Activated CD8-positive, alpha-beta T cell treated with anti-CD3 and anti-CD28 coated beads, Interleukin-2, amount 10 ng/mL, durations not matched to agents 7 days and 5 days (primary cell): ENCODE data around the gene DMAP1. TPM values are rescaled to one million over a fixed set of nuclear protein-coding genes. Genes with fewer than 3 reads are reported as not detected.

ENCODE experiments used
- ATAC-seq: fragments of 150-1000 bp; cut with Tn5 transposase; one replicate; pipeline ENCODE4 v1.10.0; 2021; ENCODE audit warnings: moderate library complexity
- CTCF ChIA-PET: fragments of 350-600 bp; sonication (Branson Sonifier 250); formaldehyde crosslinking; loops from one replicate; lab custom pipeline; 2021; ENCODE audit warnings: antibody characterized with exemption; lab: Charles Lee
- POLR2A ChIA-PET: fragments of 350-600 bp; sonication (Branson Sonifier 250); formaldehyde crosslinking; loops from one replicate; lab custom pipeline; 2021; ENCODE audit warnings: antibody characterized with exemption; lab: Charles Lee
- DNase-seq: peaks from one replicate; pipeline ENCODE4 v3.0.0-alpha.2; 2020
- H3K27ac Mint-ChIP-seq: one replicate; pipeline ENCODE4 v1.8.0; 2021; ENCODE audit warnings: mild to moderate bottlenecking, mixed read lengths
- H3K27me3 Mint-ChIP-seq: one replicate; pipeline ENCODE4 v1.8.0; 2021; ENCODE audit warnings: low read depth, mixed read lengths
- H3K36me3 Mint-ChIP-seq: one replicate; pipeline ENCODE4 v1.8.0; 2021; ENCODE audit warnings: low read depth, mixed read lengths
- H3K4me1 Mint-ChIP-seq: one replicate; pipeline ENCODE4 v1.8.0; 2021; ENCODE audit warnings: low read depth, mixed read lengths
- H3K4me3 Mint-ChIP-seq: one replicate; pipeline ENCODE4 v1.8.0; 2021; ENCODE audit warnings: mild to moderate bottlenecking, mixed read lengths
- H3K9me3 Mint-ChIP-seq: one replicate; pipeline ENCODE4 v1.8.0; 2022; ENCODE audit warnings: mixed read lengths; ENCODE audit not compliant: insufficient read depth
- total RNA-seq, 2 experiments: library from RNA; stranded (reverse); gene quantifications; one replicate each; pipeline ENCODE4 v1.2.3, GENCODE V29; 2021

Gene DMAP1
- total RNA-seq, 2 experiments from 2014 or later: 33.3 to 34.9 TPM

GRCh38 chr1:44218503-44219300, 5.4 kb downstream of the DMAP1 start:
- ATAC-seq (no peak), DNase-seq (no peak)
- POLR2A ChIA-PET: no interaction called here
- H3K27me3 Mint-ChIP-seq: no peaks in the 10 kb centered on the region
- CTCF ChIA-PET: interaction anchor here (1.1 to 3.1 kb wide), 13 partner anchors 7 to 378 kb away, joined by 3 to 25 read pairs (median 12); no protein-coding TSS in a partner anchor
- peaks cover 23% of the 10 kb centered on the region for H3K36me3 Mint-ChIP-seq
- no peak overlapping the region for H3K4me3 Mint-ChIP-seq
- H3K9me3 Mint-ChIP-seq: no peaks in the 10 kb centered on the region
- H3K27ac Mint-ChIP-seq: no peak overlapping the region
- H3K4me1 Mint-ChIP-seq: peaks cover 23% of the 10 kb centered on the region

DNA sequence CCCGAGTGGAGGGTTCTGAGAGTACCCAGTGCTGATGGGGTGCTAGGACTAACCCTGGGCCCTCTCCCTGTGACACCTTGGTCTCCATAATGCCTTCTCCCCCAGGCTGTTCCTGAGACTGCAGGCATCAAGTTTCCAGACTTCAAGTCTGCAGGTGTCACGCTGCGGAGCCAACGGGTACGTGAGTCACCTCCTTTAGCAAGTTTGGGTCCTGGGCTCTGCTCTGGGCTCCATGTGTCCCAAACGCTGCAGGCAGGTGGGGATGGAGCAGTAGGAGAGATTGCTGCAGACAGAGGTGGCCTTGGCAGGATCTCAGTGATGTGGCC, 6.0 kb downstream of the DMAP1 start:
- no peak for ATAC-seq
- POLR2A ChIA-PET: no interaction called here
- Mint-ChIP-seq H3K9me3 (no peaks in the 10 kb centered on the region), H3K27me3 (no peaks in the 10 kb centered on the region), H3K36me3 (peaks cover 23% of the 10 kb centered on the region), H3K4me1 (peaks cover 18% of the 10 kb centered on the region), H3K27ac (no peak overlapping the region), H3K4me3 (no peak overlapping the region)
- CTCF ChIA-PET: interaction anchor here (1.1 to 3.1 kb wide), 3 partner anchors 9 to 101 kb away, joined by 3 to 16 read pairs (median 12); no protein-coding TSS in a partner anchor
- DNase-seq: no peak

GRCh38 chr1:44220001-44220751, 6.9 kb downstream of the DMAP1 start:
- CTCF ChIA-PET: interaction anchor here (0.9 to 1.2 kb wide), 3 partner anchors 18 to 432 kb away, joined by 3 read pairs; no protein-coding TSS in a partner anchor
- ATAC-seq (no peak), DNase-seq (no peak)
- Mint-ChIP-seq H3K27ac (no peak overlapping the region), H3K27me3 (no peaks in the 10 kb centered on the region), H3K9me3 (no peaks in the 10 kb centered on the region), H3K4me3 (no peak overlapping the region), H3K4me1 (peaks cover 10% of the 10 kb centered on the region), H3K36me3 (peaks cover 21% of the 10 kb centered on the region)
- POLR2A ChIA-PET: no interaction called here

DNA sequence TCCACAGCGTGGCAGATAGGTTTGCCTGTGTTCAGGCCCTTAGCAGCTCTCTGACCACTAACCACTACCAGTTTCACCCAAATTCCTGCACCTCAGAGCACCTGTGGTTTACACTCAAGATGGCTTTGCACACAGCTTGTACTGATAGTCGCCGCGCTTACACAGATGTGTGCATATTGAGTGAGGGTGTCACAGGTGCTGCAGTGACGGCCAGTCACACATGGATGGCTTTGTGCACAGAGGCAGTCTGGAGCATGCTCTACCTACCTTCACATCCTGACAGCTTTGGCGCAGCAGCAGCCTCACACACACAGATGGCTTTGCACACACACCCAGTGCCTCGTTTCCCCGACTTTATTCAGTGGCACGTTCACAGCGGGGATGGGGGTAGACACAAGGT, 7.5 kb downstream of the DMAP1 start:
- ATAC-seq: no peak
- DNase-seq: no peak
- Mint-ChIP-seq H3K9me3 (no peaks in the 10 kb centered on the region), H3K27ac (no peak overlapping the region), H3K27me3 (no peaks in the 10 kb centered on the region), H3K4me3 (no peak overlapping the region), H3K36me3 (peaks cover 16% of the 10 kb centered on the region), H3K4me1 (peaks cover 8% of the 10 kb centered on the region)
- CTCF ChIA-PET: interaction anchor here (0.9 to 1.2 kb wide), 2 partner anchors 17 to 432 kb away, joined by 3 read pairs; no protein-coding TSS in a partner anchor
- POLR2A ChIA-PET: no interaction called here

GRCh38 chr1:44221769-44222168, 8.5 kb downstream of the DMAP1 start:
- peaks cover 8% of the 10 kb centered on the region for H3K4me1 Mint-ChIP-seq
- ChIA-PET POLR2A (interaction anchor here (0.6 kb wide), 1 partner anchor 92 kb away, joined by 3 read pairs; no protein-coding TSS in a partner anchor), CTCF (no interaction called here)
- H3K27me3 Mint-ChIP-seq: no peaks in the 10 kb centered on the region
- ATAC-seq: no peak
- no peak overlapping the region for H3K4me3 Mint-ChIP-seq
- H3K36me3 Mint-ChIP-seq: peaks cover 15% of the 10 kb centered on the region
- no peak for DNase-seq
- H3K9me3 Mint-ChIP-seq: no peaks in the 10 kb centered on the region
- no peak overlapping the region for H3K27ac Mint-ChIP-seq

- ATAC-seq: no peak
- peak overlapping the region; percentile 4 for H3K27ac Mint-ChIP-seq
- CTCF ChIA-PET: no interaction called here
These were observed 9.3 kb downstream of the DMAP1 start for GRCh38 chr1:44222397-44223186.

GRCh38 chr1:44223187-44223610, 9.9 kb downstream of the DMAP1 start:
- H3K9me3 Mint-ChIP-seq: no peaks in the 10 kb centered on the region
- peaks cover 11% of the 10 kb centered on the region for H3K36me3 Mint-ChIP-seq
- peaks cover 10% of the 10 kb centered on the region for H3K4me1 Mint-ChIP-seq
- ATAC-seq (no peak), DNase-seq (no peak)
- ChIA-PET CTCF (no interaction called here), POLR2A (interaction anchor here (1.2 kb wide), 1 partner anchor 10 kb away, joined by 3 read pairs; the partner anchor contains the start of gene DMAP1)
- no peak overlapping the region for H3K4me3 Mint-ChIP-seq
- H3K27me3 Mint-ChIP-seq: no peaks in the 10 kb centered on the region
- peak overlapping the region; percentile 4 for H3K27ac Mint-ChIP-seq

More at GRCh38 chr1:44222397-44223186, 9.3 kb downstream of the DMAP1 start:
- Mint-ChIP-seq H3K4me1 (peaks cover 10% of the 10 kb centered on the region), H3K27me3 (no peaks in the 10 kb centered on the region), H3K9me3 (no peaks in the 10 kb centered on the region), H3K4me3 (no peak overlapping the region), H3K36me3 (peaks cover 12% of the 10 kb centered on the region)
- no peak for DNase-seq
- POLR2A ChIA-PET: interaction anchor here (1.2 kb wide), 1 partner anchor 10 kb away, joined by 3 read pairs; the partner anchor contains the start of gene DMAP1

DNA sequence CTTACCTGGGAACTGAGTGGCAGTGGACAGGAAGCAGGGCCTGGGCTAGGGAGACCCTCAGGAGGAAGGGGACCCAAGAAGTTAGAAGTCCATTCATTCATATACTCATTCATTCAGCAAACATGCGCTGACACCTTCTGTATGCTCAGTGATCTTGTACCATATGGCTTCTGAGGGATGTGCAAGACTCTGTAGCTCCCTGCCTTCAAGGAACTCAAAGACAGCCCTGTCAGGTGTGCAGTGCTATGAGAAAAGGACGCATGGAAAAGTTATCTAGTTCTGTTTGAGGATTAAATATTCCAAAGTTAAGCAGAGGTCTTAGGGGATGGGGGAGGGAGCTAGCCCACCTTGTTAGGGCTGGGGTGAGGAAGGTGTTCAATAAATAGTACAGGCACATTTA, 12.5 kb downstream of the DMAP1 start:
- ChIA-PET POLR2A (no interaction called here), CTCF (interaction anchor here (0.6 to 4.5 kb wide), 3 partner anchors 8 to 42 kb away, joined by 3 to 17 read pairs (median 6); no protein-coding TSS in a partner anchor)
- Mint-ChIP-seq H3K4me1 (peaks cover 8% of the 10 kb centered on the region), H3K27ac (no peak overlapping the region), H3K27me3 (no peaks in the 10 kb centered on the region), H3K36me3 (peaks cover under 1% of the 10 kb centered on the region), H3K4me3 (no peak overlapping the region), H3K9me3 (no peaks in the 10 kb centered on the region)
- DNase-seq (no peak), ATAC-seq (no peak)

GRCh38 chr1:44227211-44227610, 13.9 kb downstream of the DMAP1 start:
- ATAC-seq (no peak), DNase-seq (no peak)
- CTCF ChIA-PET: interaction anchor here (1.3 to 4.5 kb wide), 3 partner anchors 9 to 15 kb away, joined by 3 to 17 read pairs (median 16); no protein-coding TSS in a partner anchor
- no peaks in the 10 kb centered on the region for H3K9me3 Mint-ChIP-seq
- peaks cover 7% of the 10 kb centered on the region for H3K4me1 Mint-ChIP-seq
- H3K36me3 Mint-ChIP-seq: no peaks in the 10 kb centered on the region
- H3K27me3 Mint-ChIP-seq: no peaks in the 10 kb centered on the region
- POLR2A ChIA-PET: no interaction called here
- no peak overlapping the region for H3K4me3 Mint-ChIP-seq
- no peak overlapping the region for H3K27ac Mint-ChIP-seq

DNA sequence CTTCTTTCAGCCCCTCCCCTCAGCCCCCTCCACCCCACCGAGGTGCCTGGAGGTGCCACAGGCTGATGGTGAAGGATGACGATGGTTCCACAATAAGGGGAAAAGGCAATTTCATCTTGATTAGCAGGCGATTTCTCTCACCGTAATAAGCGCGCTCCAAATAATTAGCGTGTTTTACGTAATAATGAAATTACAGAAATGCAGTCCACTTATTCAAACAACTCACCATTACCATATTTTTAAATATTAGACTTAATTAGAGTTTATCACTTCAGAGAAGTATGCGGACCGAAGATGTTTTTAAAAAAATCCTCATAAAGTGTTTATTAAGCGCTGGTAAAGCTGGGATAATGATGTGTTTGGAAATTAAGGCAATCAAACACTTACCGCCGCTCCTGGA, 14.9 kb downstream of the DMAP1 start:
- no peak for DNase-seq
- CTCF ChIA-PET: interaction anchor here (2.8 to 4.5 kb wide), 2 partner anchors 10 kb away, joined by 16 to 17 read pairs; no protein-coding TSS in a partner anchor
- Mint-ChIP-seq H3K27ac (no peak overlapping the region), H3K27me3 (no peaks in the 10 kb centered on the region), H3K36me3 (no peaks in the 10 kb centered on the region), H3K4me3 (no peak overlapping the region), H3K9me3 (no peaks in the 10 kb centered on the region), H3K4me1 (peaks cover 2% of the 10 kb centered on the region)
- no peak for ATAC-seq
- POLR2A ChIA-PET: no interaction called here
